GM23338 (cell line): ENCODE results near the gene BAX. TPM values are rescaled to one million over a fixed set of nuclear protein-coding genes. Genes with fewer than 3 reads are reported as not detected.

Source experiments
- ATAC-seq: fragments of 200-7000 bp; cut with Tn5 transposase; 3 replicates; pipeline ENCODE4 v1.9.1; 2020
- DNase-seq: peaks from one replicate; pipeline ENCODE4 v3.0.0-alpha.2; 2015; ENCODE audit warnings: low spot score
- H2AFZ ChIP-seq: fragments of 200-600 bp; sonication (generic); 2 replicates; pipeline ENCODE4 v1.8.0; 2016; ENCODE audit warnings: antibody characterized with exemption, mild to moderate bottlenecking, moderate library complexity
- H3F3A ChIP-seq: fragments of 200-600 bp; sonication (generic); replicated peaks from 2 replicates; pipeline ENCODE4 v1.8.0; 2017; ENCODE audit warnings: antibody characterized with exemption, mixed run types, low read depth
- H3K27ac ChIP-seq: fragments of 200-600 bp; sonication (generic); 2 replicates; pipeline ENCODE4 v1.6.1; 2016; ENCODE audit warnings: low read depth
- H3K27me3 ChIP-seq: fragments of 200-600 bp; sonication (generic); 2 replicates; pipeline ENCODE4 v1.8.0; 2016; ENCODE audit warnings: mild to moderate bottlenecking, mixed run types, moderate library complexity; ENCODE audit not compliant: insufficient read depth
- H3K36me3 ChIP-seq: fragments of 200-600 bp; sonication (generic); 2 replicates; pipeline ENCODE4 v1.8.0; 2016; ENCODE audit warnings: mild to moderate bottlenecking; ENCODE audit not compliant: insufficient read depth
- H3K4me1 ChIP-seq: fragments of 200-600 bp; sonication (generic); 2 replicates; pipeline ENCODE4 v1.8.0; 2016; ENCODE audit warnings: mild to moderate bottlenecking, moderate library complexity; ENCODE audit not compliant: insufficient read depth
- H3K4me2 ChIP-seq: fragments of 200-600 bp; sonication (generic); 2 replicates; pipeline ENCODE4 v1.7.1; 2017; ENCODE audit warnings: mixed run types
- H3K4me3 ChIP-seq: fragments of 200-600 bp; sonication (generic); 2 replicates; pipeline ENCODE4 v1.6.1; 2016; ENCODE audit warnings: mixed run types
- H3K79me2 ChIP-seq: fragments of 200-600 bp; sonication (generic); replicated peaks from 2 replicates; pipeline ENCODE4 v1.8.0; 2017; ENCODE audit warnings: mild to moderate bottlenecking; ENCODE audit not compliant: insufficient read depth
- H3K9me2 ChIP-seq: fragments of 200-600 bp; sonication (generic); 2 replicates; pipeline ENCODE4 v1.8.0; 2017; ENCODE audit not compliant: insufficient read depth
- H4K20me1 ChIP-seq: fragments of 200-600 bp; sonication (generic); replicated peaks from 2 replicates; pipeline ENCODE4 v1.8.0; 2017; ENCODE audit warnings: mild to moderate bottlenecking; ENCODE audit not compliant: insufficient read depth
- H3K27ac Mint-ChIP-seq: 2 replicates; pipeline ENCODE4 v1.8.0; 2020; ENCODE audit warnings: inconsistent platforms, mild to moderate bottlenecking, moderate library complexity, mixed read lengths
- H3K27me3 Mint-ChIP-seq: 3 replicates; pipeline ENCODE4 v1.8.0; 2022; ENCODE audit warnings: low read depth, mild to moderate bottlenecking, moderate library complexity, mixed read lengths, inconsistent platforms; ENCODE audit not compliant: insufficient read depth, poor library complexity
- H3K36me3 Mint-ChIP-seq: 3 replicates; pipeline ENCODE4 v1.8.0; 2021; ENCODE audit warnings: low read depth, mild to moderate bottlenecking, inconsistent platforms, moderate library complexity, mixed read lengths
- H3K4me1 Mint-ChIP-seq: 3 replicates; pipeline ENCODE4 v1.8.0; 2020; ENCODE audit warnings: mild to moderate bottlenecking, inconsistent platforms, mixed read lengths
- H3K4me3 Mint-ChIP-seq: 3 replicates; pipeline ENCODE4 v1.8.0; 2021; ENCODE audit warnings: moderate library complexity, mild to moderate bottlenecking, inconsistent platforms, mixed read lengths
- H3K9me3 Mint-ChIP-seq: 3 replicates; pipeline ENCODE4 v1.8.0; 2020; ENCODE audit warnings: moderate library complexity, mild to moderate bottlenecking, inconsistent platforms, mixed read lengths
- CREB1 ChIP-seq: fragments of 250-450 bp; sonication (Bioruptor Pico); IDR thresholded peaks from 2 replicates; pipeline ENCODE4 v1.5.0; 2020; ENCODE audit warnings: low read depth, mild to moderate bottlenecking, moderate library complexity
- ETS1 ChIP-seq: IDR thresholded peaks from 2 replicates; pipeline ENCODE4 v1.6.1; 2016; ENCODE audit warnings: antibody characterized with exemption
- EZH2 ChIP-seq: fragments of 200-600 bp; sonication (generic); IDR thresholded peaks from one replicate; pipeline ENCODE4 v1.8.0; 2017; ENCODE audit warnings: antibody characterized with exemption, mild to moderate bottlenecking, low read depth; ENCODE audit not compliant: unreplicated experiment
- EZH2phosphoT487 ChIP-seq: fragments of 200-600 bp; sonication (generic); IDR thresholded peaks from one replicate; pipeline ENCODE4 v1.8.1; 2018; ENCODE audit warnings: antibody characterized with exemption; ENCODE audit not compliant: unreplicated experiment
- JUNB ChIP-seq: IDR thresholded peaks from one replicate; pipeline ENCODE4 v1.6.1; 2016; ENCODE audit warnings: antibody characterized with exemption; ENCODE audit not compliant: unreplicated experiment
- NANOG ChIP-seq: IDR thresholded peaks from 2 replicates; pipeline ENCODE4 v1.6.1; 2016; ENCODE audit warnings: antibody characterized with exemption, borderline replicate concordance
- POLR2AphosphoS5 ChIP-seq: IDR thresholded peaks from 2 replicates; pipeline ENCODE4 v1.6.1; 2016; ENCODE audit warnings: antibody characterized with exemption, low read depth
- REST ChIP-seq: IDR thresholded peaks from one replicate; pipeline ENCODE4 v1.6.1; 2018; ENCODE audit warnings: antibody characterized with exemption; ENCODE audit not compliant: unreplicated experiment
- STAT1 ChIP-seq: IDR thresholded peaks from one replicate; pipeline ENCODE4 v1.6.1; 2016; ENCODE audit warnings: antibody characterized with exemption; ENCODE audit not compliant: unreplicated experiment
- ZNF114 ChIP-seq: fragments of 250-450 bp; sonication (Bioruptor Pico); IDR thresholded peaks from 2 replicates; pipeline ENCODE4 v1.5.0; 2020; ENCODE audit warnings: mild to moderate bottlenecking, moderate library complexity
- ZNF331 ChIP-seq: fragments of 250-450 bp; sonication (Bioruptor Pico); IDR thresholded peaks from 2 replicates; pipeline ENCODE4 v1.5.0; 2020; ENCODE audit warnings: low read depth, mild to moderate bottlenecking, moderate library complexity
- ZNF462 ChIP-seq: fragments of 250-450 bp; sonication (Bioruptor Pico); IDR thresholded peaks from 2 replicates; pipeline ENCODE4 v1.5.0; 2020; ENCODE audit warnings: mild to moderate bottlenecking, moderate library complexity
- polyA plus RNA-seq: library from polyadenylated mRNA; unstranded; fragments of >200 nt; fragmentation: Nextera tagmentation; extraction: Ambion mirVana; gene quantifications from 2 replicates; pipeline ENCODE4 v1.2.1, GENCODE V29; 2016
- total RNA-seq: library from RNA; depleted of rRNA; stranded (reverse); fragments of >200 nt; shearing (Covaris generic); gene quantifications from 2 replicates; pipeline ENCODE4 v1.2.3, GENCODE V29; 2014
- TF ChIP-seq, protein P1 (sequence below), 2 experiments: fragments of 200-600 bp in 1 of 2; sonication (generic) in 1 of 2; conservative IDR thresholded peaks; 2 replicates each; pipeline versions ENCODE4 v1.5.1 to v1.6.1; 2016 to 2017; ENCODE audit warnings: antibody characterized with exemption in 2 of 2, low read depth in 2 of 2, mild to moderate bottlenecking in 2 of 2, moderate library complexity in 1 of 2

Gene BAX
- total and polyA plus RNA-seq, 2 experiments from 2014 or later: 179 to 261 TPM

DNA sequence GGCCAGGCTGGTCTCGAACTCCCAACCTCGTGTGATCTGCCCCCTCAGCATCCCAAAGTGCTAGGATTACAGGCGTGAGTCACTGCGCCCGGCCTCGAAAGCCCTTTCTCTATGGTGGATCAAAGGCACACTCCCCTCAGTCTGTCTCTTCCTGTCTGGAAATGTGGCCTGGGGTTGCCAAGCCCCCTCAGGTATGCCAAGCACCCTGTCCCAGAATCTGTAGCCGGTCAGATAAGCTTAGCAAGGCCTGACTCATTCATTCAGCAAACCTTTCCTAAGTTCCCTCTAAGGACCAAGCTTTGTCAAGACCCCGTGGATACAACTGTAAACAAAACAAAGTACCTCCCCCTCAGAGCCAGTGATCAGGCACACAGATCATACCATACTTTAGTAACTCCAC is 40.5 kb upstream of the BAX start:
- no peak for ATAC-seq
- peaks cover 17% of the 10 kb centered on the region for H3K36me3 ChIP-seq

More for the DNA sequence above, 40.5 kb upstream of the BAX start:
- peaks cover 3% of the 10 kb centered on the region for H4K20me1 ChIP-seq
- no peaks in the 10 kb centered on the region for H3K79me2 ChIP-seq
- Mint-ChIP-seq H3K4me3 (no peak overlapping the region), H3K27me3 (peaks cover 3% of the 10 kb centered on the region), H3K27ac (no peak overlapping the region), H3K9me3 (no peaks in the 10 kb centered on the region), H3K4me1 (no peaks in the 10 kb centered on the region), H3K36me3 (peaks cover 54% of the 10 kb centered on the region)
- TF ChIP-seq, protein P1, sequence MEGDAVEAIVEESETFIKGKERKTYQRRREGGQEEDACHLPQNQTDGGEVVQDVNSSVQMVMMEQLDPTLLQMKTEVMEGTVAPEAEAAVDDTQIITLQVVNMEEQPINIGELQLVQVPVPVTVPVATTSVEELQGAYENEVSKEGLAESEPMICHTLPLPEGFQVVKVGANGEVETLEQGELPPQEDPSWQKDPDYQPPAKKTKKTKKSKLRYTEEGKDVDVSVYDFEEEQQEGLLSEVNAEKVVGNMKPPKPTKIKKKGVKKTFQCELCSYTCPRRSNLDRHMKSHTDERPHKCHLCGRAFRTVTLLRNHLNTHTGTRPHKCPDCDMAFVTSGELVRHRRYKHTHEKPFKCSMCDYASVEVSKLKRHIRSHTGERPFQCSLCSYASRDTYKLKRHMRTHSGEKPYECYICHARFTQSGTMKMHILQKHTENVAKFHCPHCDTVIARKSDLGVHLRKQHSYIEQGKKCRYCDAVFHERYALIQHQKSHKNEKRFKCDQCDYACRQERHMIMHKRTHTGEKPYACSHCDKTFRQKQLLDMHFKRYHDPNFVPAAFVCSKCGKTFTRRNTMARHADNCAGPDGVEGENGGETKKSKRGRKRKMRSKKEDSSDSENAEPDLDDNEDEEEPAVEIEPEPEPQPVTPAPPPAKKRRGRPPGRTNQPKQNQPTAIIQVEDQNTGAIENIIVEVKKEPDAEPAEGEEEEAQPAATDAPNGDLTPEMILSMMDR (conservative IDR thresholded peaks at IDR 0.05; ENCODE audit: low read depth in 2 of 2): no peak
- TF ChIP-seq ZNF114 (CRISPR knock-in tag): no peak
- TF ChIP-seq CREB1 (CRISPR knock-in tag): no peak
- TF ChIP-seq POLR2AphosphoS5: no peak
- no peak for TF ChIP-seq REST
- TF ChIP-seq ETS1: no peak
- no peak for TF ChIP-seq JUNB
- no peak for TF ChIP-seq STAT1
- no peak for TF ChIP-seq EZH2phosphoT487
- TF ChIP-seq ZNF462 (CRISPR knock-in tag): no peak
- TF ChIP-seq EZH2: no peak
- no peak for TF ChIP-seq NANOG
- no peak for TF ChIP-seq ZNF331
- H3K27ac ChIP-seq: no peak overlapping the region
- no peaks in the 10 kb centered on the region for H3K9me2 ChIP-seq
- H3K4me3 ChIP-seq: no peak overlapping the region
- no peak for DNase-seq
- no peak overlapping the region for H2AFZ ChIP-seq
- no peaks in the 10 kb centered on the region for H3K4me1 ChIP-seq
- H3F3A ChIP-seq: 0 out of 2 replicates have a peak, but pooled peaks cover 11% of the 10 kb centered on the region
- no peak overlapping the region for H3K4me2 ChIP-seq
- no peaks in the 10 kb centered on the region for H3K27me3 ChIP-seq
